Stimulated activated memory B cell treated with anti-CD40 and anti-IgM and Interleukin-4, amounts not matched to agents 10 μg/mL and 1 μg/mL and 100 μg/mL, for 72 hours (primary cell): ENCODE results near the gene ADISSP.

ENCODE experiments used
- ATAC-seq: fragments of 150-1000 bp; cut with Tn5 transposase; 2 replicates; pipeline ENCODE4 v1.10.0; 2021
- H3K27ac Mint-ChIP-seq: one replicate; pipeline ENCODE4 v1.8.0; 2022; ENCODE audit warnings: mild to moderate bottlenecking, mixed read lengths
- H3K27me3 Mint-ChIP-seq: one replicate; pipeline ENCODE4 v1.8.0; 2022; ENCODE audit warnings: mixed read lengths
- H3K36me3 Mint-ChIP-seq: one replicate; pipeline ENCODE4 v1.8.0; 2022; ENCODE audit warnings: mixed read lengths
- H3K4me1 Mint-ChIP-seq: one replicate; pipeline ENCODE4 v1.8.0; 2022; ENCODE audit warnings: mixed read lengths
- H3K4me3 Mint-ChIP-seq: one replicate; pipeline ENCODE4 v1.8.0; 2022; ENCODE audit warnings: mild to moderate bottlenecking, moderate library complexity, mixed read lengths
- H3K9me3 Mint-ChIP-seq: one replicate; pipeline ENCODE4 v1.8.0; 2022; ENCODE audit warnings: mixed read lengths

Gene ADISSP

DNA sequence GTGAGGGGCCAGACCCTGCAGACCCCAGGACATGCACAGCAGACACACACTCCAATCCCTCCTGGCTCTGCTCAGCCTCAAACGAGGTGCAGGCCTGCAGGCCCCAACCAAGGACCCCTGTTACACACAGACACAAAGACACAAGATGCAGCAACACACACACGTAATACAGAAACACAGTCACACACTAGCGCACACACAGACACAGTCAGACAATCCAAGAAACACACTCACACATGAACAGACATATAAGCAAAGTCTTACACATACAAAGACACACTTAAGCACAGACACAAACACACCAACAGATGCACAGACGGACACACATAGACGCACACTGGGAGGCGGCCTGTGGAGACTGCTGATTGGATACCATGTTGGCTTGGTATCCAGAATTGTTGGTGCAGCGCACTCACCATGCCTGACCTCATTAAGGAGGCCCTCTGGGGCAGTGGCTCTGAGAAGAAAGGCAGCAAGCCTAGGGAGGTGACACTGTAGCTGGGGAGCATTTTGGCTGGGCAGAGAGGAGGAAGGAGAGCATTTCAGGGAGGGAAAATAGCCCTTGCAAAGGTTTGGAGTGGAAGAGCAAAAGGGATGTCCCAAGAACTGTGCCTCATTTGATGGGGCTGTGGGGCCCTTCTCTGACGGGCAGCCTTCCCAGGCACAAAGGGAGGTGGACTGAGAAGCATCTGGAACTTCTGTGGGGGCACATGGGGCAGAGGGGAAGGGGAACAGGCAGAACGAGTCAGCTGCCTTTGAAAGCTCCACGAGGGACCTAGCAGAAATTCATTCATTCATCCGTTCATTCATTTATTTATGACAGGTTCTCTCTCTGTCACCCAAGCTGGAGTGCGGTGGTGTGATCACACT is 36.5 kb downstream of the ADISSP start:
- peaks cover 65% of the 10 kb centered on the region for H3K27me3 Mint-ChIP-seq
- H3K27ac Mint-ChIP-seq = no peak overlapping the region
- H3K36me3 Mint-ChIP-seq = no peaks in the 10 kb centered on the region

DNA sequence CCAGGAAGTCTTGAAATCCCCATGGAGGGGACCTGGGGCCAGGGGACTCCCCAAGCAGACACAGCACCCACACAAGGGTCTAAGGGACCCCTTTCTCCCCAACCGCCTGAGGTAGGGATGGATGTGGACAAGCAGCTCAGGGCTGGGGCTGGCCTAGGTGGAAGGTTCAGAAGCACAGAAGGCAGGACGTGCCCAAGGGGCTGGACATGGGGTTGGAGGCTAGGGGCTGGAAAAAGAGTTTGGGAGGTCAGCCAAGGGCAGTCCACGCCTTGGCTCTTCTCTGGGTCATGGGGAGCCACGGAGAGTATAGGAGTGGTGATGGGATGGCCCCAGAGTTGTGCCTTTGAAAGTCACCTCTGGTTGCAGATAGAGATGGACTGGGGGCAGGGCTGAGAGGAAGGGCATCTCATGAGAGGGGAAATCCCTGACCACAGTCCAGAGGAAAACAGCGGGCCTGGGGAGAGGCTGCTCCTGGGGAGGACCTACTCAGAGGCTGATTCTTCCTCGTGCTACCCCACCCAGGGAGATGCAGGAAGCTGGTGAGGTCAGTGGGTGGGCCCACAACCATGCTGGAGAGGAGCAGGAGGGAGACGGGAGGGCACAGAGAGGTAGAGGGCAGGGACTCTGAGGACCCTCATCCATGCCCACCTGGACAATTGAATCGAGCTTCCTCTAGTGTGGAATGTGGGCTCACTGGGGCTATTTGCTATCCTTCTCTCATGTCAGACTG is 37.6 kb downstream of the ADISSP start:
- Mint-ChIP-seq H3K36me3 (no peaks in the 10 kb centered on the region), H3K4me1 (no peaks in the 10 kb centered on the region), H3K27me3 (peaks cover 66% of the 10 kb centered on the region), H3K9me3 (no peaks in the 10 kb centered on the region), H3K27ac (no peak overlapping the region), H3K4me3 (no peak overlapping the region)
- ATAC-seq = no peak

More for the DNA sequence above, 36.5 kb downstream of the ADISSP start:
- Mint-ChIP-seq H3K4me1 (no peaks in the 10 kb centered on the region), H3K4me3 (no peak overlapping the region), H3K9me3 (no peaks in the 10 kb centered on the region)
- ATAC-seq = no peak

DNA sequence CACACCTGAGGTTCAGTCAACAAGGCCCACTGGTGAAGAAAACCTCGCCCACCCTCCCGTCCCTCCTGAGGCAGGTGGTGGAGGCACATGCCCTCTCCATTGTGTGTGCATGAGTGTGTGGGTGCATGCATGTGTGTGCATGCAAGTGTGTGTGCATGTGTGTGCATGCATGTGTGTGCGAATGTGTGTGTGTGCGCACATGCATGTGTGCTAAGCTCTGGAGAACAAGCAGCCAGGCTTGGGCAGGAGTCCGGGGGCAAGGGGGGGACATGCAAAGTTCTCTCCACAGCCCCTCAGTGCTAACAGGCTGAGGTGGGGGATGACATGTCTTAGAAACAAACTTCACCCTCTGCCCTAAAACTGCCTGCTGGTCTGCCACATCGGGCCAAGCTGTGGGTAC is 38.2 kb downstream of the ADISSP start:
- Mint-ChIP-seq H3K4me1 (no peaks in the 10 kb centered on the region), H3K36me3 (no peaks in the 10 kb centered on the region), H3K27ac (no peak overlapping the region), H3K4me3 (no peak overlapping the region), H3K9me3 (peaks cover under 1% of the 10 kb centered on the region), H3K27me3 (peaks cover 72% of the 10 kb centered on the region)
- ATAC-seq = no peak

DNA sequence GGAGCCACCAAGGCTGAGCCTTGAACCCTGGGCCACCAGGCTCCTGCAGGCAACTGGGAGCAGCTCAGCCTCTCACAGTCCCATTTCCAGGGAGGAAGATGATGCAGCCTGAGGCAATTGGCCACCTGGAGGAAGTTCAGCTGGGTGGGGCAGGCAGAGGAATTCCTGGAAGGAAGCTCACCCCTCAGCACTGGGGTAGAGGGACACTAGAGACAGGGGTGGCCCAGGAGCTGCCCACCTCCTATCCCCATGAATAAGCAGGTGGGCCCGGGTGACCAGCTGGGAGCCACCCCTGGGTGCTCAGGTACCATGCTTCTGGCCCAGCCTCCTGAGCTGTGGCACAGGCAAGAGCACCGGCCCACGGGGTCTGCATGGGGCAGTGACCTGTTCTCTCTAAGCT is 38.7 kb downstream of the ADISSP start:
- peaks cover 3% of the 10 kb centered on the region for H3K9me3 Mint-ChIP-seq
- H3K27ac Mint-ChIP-seq = no peak overlapping the region
- ATAC-seq = no peak
- H3K36me3 Mint-ChIP-seq = no peaks in the 10 kb centered on the region
- H3K4me1 Mint-ChIP-seq = no peaks in the 10 kb centered on the region
- H3K4me3 Mint-ChIP-seq = no peak overlapping the region
- peaks cover 75% of the 10 kb centered on the region for H3K27me3 Mint-ChIP-seq

DNA sequence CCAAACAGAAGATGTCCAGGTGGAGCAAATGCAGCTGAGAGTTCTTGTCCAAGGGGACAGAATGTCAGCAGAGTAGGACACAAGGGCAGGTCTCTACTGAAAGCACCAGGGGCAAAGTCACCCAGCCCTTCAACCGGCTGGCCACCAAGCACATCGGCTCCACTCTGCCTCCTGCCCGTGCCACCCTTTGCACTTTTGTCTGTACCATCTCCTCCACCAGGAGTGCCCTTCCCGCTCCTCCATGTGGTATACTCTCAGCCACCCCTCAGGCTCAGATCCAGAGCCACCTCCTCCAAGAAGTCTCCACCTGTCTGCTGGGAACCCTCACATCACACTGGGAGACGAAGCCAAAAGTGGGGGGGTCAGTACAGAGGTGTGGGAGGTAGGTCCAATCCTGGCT is 39.2 kb downstream of the ADISSP start:
- Mint-ChIP-seq H3K4me1 (no peaks in the 10 kb centered on the region), H3K4me3 (no peak overlapping the region), H3K27me3 (peaks cover 73% of the 10 kb centered on the region)

DNA sequence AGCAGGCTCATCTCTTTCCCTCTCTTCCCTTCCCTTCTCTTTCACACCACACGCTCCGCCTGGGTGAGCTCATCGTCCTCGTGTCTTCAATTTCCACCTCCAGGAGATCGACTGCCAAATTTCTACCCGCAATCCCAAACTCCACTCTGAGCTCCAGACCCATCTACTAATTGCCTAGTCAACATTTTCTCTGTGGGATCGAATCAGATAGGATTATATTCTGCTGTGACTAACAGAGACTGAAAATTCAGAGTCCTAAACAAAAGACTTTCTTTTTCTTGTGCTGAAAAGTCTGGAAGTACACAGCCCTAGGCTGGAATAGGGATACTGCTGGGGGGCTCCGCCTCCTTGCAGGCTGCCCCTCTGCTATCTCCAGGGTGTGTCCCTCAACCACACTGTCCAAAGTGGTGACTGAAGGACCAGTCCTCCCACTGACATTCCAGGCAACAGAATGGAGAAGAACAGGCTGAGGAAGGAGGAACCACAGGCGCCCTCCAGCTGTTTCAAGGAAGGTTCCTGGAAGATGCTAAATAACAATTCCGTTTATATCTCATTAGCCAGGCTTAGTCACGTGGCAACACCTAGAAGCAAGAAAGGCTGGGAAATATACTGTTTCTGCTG is 40.0 kb downstream of the ADISSP start:
- no peaks in the 10 kb centered on the region for H3K4me1 Mint-ChIP-seq
- no peaks in the 10 kb centered on the region for H3K36me3 Mint-ChIP-seq
- H3K27me3 Mint-ChIP-seq = peaks cover 74% of the 10 kb centered on the region
- H3K27ac Mint-ChIP-seq = no peak overlapping the region
- H3K4me3 Mint-ChIP-seq = no peak overlapping the region
- no peak for ATAC-seq
- H3K9me3 Mint-ChIP-seq = peaks cover 3% of the 10 kb centered on the region

More for the DNA sequence above, 39.2 kb downstream of the ADISSP start:
- ATAC-seq = no peak
- Mint-ChIP-seq H3K36me3 (no peaks in the 10 kb centered on the region), H3K9me3 (peaks cover 3% of the 10 kb centered on the region), H3K27ac (no peak overlapping the region)

DNA sequence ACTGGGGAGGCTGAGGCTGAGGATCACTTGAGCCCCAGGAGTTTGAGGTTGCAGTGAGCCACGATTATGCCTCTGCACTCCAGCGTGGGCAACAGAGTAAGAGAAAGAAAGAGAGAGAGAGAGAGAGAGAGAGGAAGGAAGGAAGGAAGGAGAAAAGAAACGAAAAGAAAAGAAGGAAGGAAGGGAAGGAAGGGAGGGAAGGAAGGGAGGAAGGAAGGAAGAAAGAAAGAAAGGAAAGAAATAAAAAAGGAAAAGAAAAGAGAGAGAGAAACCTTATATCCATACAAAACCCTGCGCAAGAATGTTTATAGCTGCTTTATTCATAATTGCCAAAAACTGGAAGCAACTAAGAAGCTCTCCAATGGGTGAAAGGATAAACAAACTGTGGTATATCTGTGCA is 43.2 kb downstream of the ADISSP start:
- peaks cover 78% of the 10 kb centered on the region for H3K27me3 Mint-ChIP-seq
- no peaks in the 10 kb centered on the region for H3K36me3 Mint-ChIP-seq
- no peak overlapping the region for H3K4me3 Mint-ChIP-seq
- ATAC-seq = no peak
- no peak overlapping the region for H3K27ac Mint-ChIP-seq
- no peaks in the 10 kb centered on the region for H3K4me1 Mint-ChIP-seq
- H3K9me3 Mint-ChIP-seq = peaks cover 3% of the 10 kb centered on the region

DNA sequence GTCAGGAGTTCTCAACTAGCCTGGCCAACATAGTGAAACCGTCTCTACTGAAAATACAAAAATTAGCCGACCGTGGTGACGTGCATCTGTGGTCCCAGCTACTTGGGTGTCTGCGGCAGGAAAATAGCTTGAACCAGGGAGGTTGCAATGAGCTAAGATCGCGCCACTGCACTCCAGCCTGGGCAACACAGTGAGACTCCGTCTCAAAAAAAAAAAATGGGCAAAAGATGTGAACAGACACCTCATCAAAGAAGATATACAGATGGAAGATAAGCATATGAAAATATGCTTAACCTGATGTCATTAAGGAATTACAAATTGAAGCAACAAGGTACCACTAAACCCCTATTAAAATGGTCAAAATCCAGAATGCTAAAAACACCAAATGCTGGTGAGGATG is 44.3 kb downstream of the ADISSP start:
- no peak for ATAC-seq
- Mint-ChIP-seq H3K4me3 (no peak overlapping the region), H3K27ac (no peak overlapping the region), H3K9me3 (peaks cover 3% of the 10 kb centered on the region), H3K4me1 (no peaks in the 10 kb centered on the region), H3K27me3 (peaks cover 81% of the 10 kb centered on the region), H3K36me3 (no peaks in the 10 kb centered on the region)

DNA sequence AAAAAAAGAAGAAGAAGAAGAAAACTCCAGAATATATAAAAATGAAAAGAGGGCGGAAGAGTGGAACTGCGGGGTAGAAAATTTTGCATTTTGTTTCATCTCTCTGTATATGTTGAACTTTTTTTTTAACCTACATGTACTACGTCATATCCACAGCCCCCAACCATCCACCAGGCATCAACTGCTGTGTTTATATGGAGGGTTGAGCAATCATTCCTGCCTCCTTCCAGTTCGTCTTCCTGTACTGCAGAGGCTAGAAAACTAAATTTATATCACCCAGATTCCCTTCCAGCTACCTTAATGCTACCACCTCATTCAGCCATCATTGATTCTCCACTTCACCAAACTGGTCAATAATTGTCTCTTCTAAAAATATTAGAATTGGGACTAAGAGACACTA is 45.6 kb downstream of the ADISSP start:
- peaks cover 3% of the 10 kb centered on the region for H3K9me3 Mint-ChIP-seq
- H3K27me3 Mint-ChIP-seq = peaks cover 81% of the 10 kb centered on the region
- H3K27ac Mint-ChIP-seq = no peak overlapping the region
- no peak overlapping the region for H3K4me3 Mint-ChIP-seq
- no peak for ATAC-seq
- H3K4me1 Mint-ChIP-seq = no peaks in the 10 kb centered on the region
- H3K36me3 Mint-ChIP-seq = no peaks in the 10 kb centered on the region

DNA sequence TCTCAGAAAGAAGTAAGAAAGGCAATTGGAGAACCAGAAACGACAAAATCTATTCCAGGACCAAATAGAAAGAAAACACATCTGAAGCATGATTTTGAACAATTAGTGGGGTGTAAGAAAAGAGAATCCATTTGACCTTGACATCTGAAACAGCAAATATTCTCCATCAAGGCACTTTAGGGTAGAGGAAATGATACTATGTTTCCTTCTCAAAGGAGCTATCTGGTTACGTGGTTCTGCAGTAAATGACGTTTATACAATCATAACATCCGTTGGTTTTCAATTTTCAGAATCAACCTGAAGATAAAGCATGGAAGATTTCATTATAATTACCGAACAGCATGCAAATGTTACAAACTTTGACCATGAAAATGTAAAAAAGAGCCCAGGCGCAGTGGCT is 46.9 kb downstream of the ADISSP start:
- Mint-ChIP-seq H3K27ac (no peak overlapping the region), H3K4me1 (no peaks in the 10 kb centered on the region), H3K36me3 (no peaks in the 10 kb centered on the region), H3K27me3 (peaks cover 84% of the 10 kb centered on the region), H3K4me3 (no peak overlapping the region), H3K9me3 (peaks cover 3% of the 10 kb centered on the region)
- no peak for ATAC-seq

DNA sequence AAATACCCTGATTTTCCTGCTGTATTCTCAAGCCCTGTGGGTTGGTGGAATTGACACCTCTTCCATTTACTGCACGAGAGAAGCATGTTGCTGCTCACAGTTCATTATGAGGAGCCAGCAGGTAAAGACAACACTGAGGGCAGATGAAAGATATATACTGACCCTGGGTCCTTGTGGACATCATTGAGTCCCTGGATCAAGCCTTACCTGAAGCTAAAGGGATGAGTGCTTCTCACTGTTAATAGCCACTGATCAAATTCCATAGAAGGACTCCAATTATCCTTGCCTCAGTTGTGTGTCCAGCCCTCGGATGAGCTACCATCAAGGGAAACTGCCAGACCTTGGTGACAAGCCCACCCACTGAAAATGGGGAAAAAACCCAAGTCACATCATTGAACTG is 47.5 kb downstream of the ADISSP start:
- no peaks in the 10 kb centered on the region for H3K36me3 Mint-ChIP-seq
- peaks cover 3% of the 10 kb centered on the region for H3K9me3 Mint-ChIP-seq
- ATAC-seq = no peak
- H3K4me1 Mint-ChIP-seq = no peaks in the 10 kb centered on the region
- H3K27ac Mint-ChIP-seq = no peak overlapping the region
- no peak overlapping the region for H3K4me3 Mint-ChIP-seq
- peaks cover 84% of the 10 kb centered on the region for H3K27me3 Mint-ChIP-seq

DNA sequence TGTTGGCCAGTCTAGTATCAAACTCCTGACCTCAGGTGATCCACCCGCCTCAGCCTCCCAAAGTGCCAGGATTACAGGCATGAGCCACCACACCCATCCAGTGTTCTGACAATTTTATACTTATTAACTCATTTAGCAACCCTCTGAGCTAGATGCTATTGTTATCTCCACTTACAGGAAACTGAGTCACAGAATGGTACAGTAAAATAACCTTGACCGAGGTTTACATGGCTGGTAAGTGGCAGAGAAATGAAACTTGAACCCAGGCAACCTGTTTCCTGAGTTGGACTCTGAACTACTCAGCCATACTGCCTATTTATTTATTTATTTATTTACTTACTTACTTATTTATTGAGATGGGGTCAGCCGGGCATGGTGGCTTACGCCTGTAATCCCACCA is 48.5 kb downstream of the ADISSP start:
- Mint-ChIP-seq H3K9me3 (no peaks in the 10 kb centered on the region), H3K4me1 (no peaks in the 10 kb centered on the region), H3K36me3 (no peaks in the 10 kb centered on the region), H3K4me3 (no peak overlapping the region), H3K27ac (no peak overlapping the region), H3K27me3 (peaks cover 74% of the 10 kb centered on the region)
- no peak for ATAC-seq

DNA sequence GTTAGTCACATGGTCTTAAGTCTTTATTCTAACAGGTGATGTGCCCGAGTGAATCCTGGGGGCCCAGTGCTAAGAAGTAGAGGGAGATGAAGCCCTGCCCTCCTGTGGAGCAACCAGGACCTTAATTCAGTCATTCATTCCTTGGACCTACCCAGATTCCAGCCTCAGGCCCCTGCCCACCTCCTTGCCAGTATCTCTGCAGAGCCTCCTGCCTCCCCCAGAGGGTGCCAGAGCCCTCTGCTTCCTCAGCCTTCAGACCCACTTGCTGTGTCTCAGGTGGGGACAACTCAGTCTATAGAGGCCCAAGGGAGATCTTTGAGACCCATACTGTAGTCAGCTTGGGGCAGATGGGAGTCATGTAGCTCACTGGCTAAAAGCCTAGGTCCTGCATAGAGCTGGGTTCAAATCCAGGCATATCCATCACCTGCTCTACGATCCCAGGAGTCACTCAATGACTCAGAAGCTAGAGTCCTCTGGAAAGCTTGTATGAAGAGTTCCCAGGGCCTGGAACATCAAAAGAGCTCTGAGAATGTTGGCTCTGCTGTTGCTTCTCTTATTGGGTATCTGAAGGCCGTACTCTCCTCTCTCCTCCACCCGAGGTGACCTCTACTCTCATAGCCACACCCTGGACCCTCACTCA is 51.2 kb downstream of the ADISSP start:
- H3K27me3 Mint-ChIP-seq = peaks cover 69% of the 10 kb centered on the region
- no peaks in the 10 kb centered on the region for H3K36me3 Mint-ChIP-seq
- H3K27ac Mint-ChIP-seq = no peak overlapping the region
- peak; percentile 54 for ATAC-seq
- H3K4me3 Mint-ChIP-seq = no peak overlapping the region
- H3K9me3 Mint-ChIP-seq = no peaks in the 10 kb centered on the region
- peaks cover 8% of the 10 kb centered on the region for H3K4me1 Mint-ChIP-seq

DNA sequence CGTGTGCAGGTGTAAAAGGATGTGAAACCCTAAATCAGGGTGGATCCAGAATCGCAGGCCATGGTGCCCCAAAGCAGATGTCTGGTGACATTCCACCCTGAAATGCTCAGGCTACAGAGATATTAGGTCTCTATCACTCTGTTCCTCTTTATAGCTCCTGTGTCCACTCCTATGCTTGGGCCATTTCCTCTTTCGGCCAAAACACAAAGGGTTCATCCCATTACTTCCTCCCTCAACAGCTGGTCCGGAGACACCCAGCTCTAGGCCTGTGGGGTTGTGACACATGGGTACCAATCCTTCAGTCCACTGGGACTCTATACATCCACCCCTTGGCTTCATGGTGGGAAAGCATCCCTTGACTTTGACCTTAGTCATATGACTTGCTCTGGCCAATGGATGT is 53.5 kb downstream of the ADISSP start:
- H3K4me3 Mint-ChIP-seq = no peak overlapping the region
- H3K4me1 Mint-ChIP-seq = peaks cover 18% of the 10 kb centered on the region
- no peak overlapping the region for H3K27ac Mint-ChIP-seq
- H3K36me3 Mint-ChIP-seq = no peaks in the 10 kb centered on the region
- H3K27me3 Mint-ChIP-seq = peaks cover 51% of the 10 kb centered on the region
- no peak for ATAC-seq
- no peaks in the 10 kb centered on the region for H3K9me3 Mint-ChIP-seq

DNA sequence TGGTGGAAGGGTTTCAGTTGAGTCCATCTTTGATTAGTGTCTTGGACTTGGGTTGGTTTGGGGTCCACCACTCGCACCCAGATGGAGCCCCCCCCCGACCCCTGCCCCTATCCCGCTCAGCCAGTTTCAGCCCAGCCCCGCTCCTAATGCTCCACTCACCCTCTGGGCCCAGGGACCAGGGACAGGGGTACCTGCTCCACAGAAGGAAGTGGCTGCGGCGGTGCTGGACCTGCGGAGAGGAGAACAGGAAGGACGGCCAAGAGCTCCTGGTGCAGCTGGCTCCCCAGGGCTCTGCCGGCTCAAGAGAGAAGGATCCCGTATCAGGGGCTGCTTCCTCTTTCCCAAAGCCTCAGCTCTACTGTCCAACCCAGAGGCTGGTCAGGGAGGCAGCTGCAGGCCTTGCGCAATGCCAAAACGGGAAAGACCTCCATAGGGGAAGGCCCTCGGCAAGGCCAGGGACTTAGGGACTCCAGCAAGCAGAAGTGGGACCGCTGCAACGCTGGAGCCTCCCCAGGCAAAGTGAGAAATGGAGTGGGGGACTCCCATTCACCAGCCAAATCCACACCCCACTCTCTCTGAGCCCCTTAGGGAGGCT is 55.2 kb downstream of the ADISSP start, which contains the start of gene SIGLEC1:
Gene SIGLEC1, minus strand, starts transcription at position 322 of the 595 bp plus-strand sequence. CDS start 5,472 bp downstream, outside the sequence.
- Mint-ChIP-seq H3K27me3 (peaks cover 36% of the 10 kb centered on the region), H3K9me3 (no peaks in the 10 kb centered on the region), H3K4me1 (peaks cover 18% of the 10 kb centered on the region), H3K27ac (no peak within 1 kb of the TSS), H3K36me3 (no peaks in the 10 kb centered on the region), H3K4me3 (no peak within 1 kb of the TSS)
- ATAC-seq = no peak
